ENCODE data around the gene SEL1L2.

Gene SEL1L2

GRCh38 chr20:13930281-13930680 lies 60.1 kb downstream of the SEL1L2 start:
- DNase-seq (ENCODE audit: extremely low read depth in 1 of 2, low read depth in 1 of 2), result no peak

GRCh38 chr20:13929836-13930235 lies 60.6 kb downstream of the SEL1L2 start:
- DNase-seq (ENCODE audit: extremely low read depth in 1 of 2, low read depth in 1 of 2), result no peak

GRCh38 chr20:13928901-13929300 lies 61.5 kb downstream of the SEL1L2 start:
- no peak for DNase-seq (ENCODE audit: extremely low read depth in 1 of 2, low read depth in 1 of 2)

- no peak for DNase-seq (ENCODE audit: extremely low read depth in 1 of 2, low read depth in 1 of 2)
Observed at GRCh38 chr20:13927171-13927570, 63.2 kb downstream of the SEL1L2 start.

- no peak for DNase-seq (ENCODE audit: extremely low read depth in 1 of 2, low read depth in 1 of 2)
Observed at GRCh38 chr20:13922241-13922640, 68.2 kb downstream of the SEL1L2 start.

- DNase-seq (ENCODE audit: extremely low read depth in 1 of 2, low read depth in 1 of 2), result no peak
Observed at GRCh38 chr20:13915284-13915683, 75.1 kb downstream of the SEL1L2 start.

- no peak for DNase-seq (ENCODE audit: extremely low read depth in 1 of 2, low read depth in 1 of 2)
Observed at GRCh38 chr20:13913572-13913971, 76.8 kb downstream of the SEL1L2 start.

- no peak for DNase-seq (ENCODE audit: extremely low read depth in 1 of 2, low read depth in 1 of 2)
Observed at GRCh38 chr20:13913131-13913530, 77.3 kb downstream of the SEL1L2 start.

- DNase-seq (ENCODE audit: extremely low read depth in 1 of 2, low read depth in 1 of 2), result no peak
Observed at GRCh38 chr20:13910492-13910891, 79.9 kb downstream of the SEL1L2 start.

- no peak for DNase-seq (ENCODE audit: extremely low read depth in 1 of 2, low read depth in 1 of 2)
Observed at GRCh38 chr20:13909067-13909466, 81.3 kb downstream of the SEL1L2 start.

GRCh38 chr20:13904766-13905165 lies 85.6 kb downstream of the SEL1L2 start:
- no peak for DNase-seq (ENCODE audit: extremely low read depth in 1 of 2, low read depth in 1 of 2)

GRCh38 chr20:13900496-13900895 lies 89.9 kb downstream of the SEL1L2 start:
- no peak for DNase-seq (ENCODE audit: extremely low read depth in 1 of 2, low read depth in 1 of 2)

- DNase-seq (ENCODE audit: extremely low read depth in 1 of 2, low read depth in 1 of 2), result no peak
Observed at GRCh38 chr20:13898012-13898612, 92.3 kb downstream of the SEL1L2 start.

- DNase-seq (ENCODE audit: extremely low read depth in 1 of 2, low read depth in 1 of 2), result no peak
Observed at GRCh38 chr20:13891575-13891974, 98.8 kb downstream of the SEL1L2 start.

- DNase-seq (ENCODE audit: extremely low read depth in 1 of 2, low read depth in 1 of 2), result no peak
Observed at GRCh38 chr20:13884803-13885202, 105.6 kb downstream of the SEL1L2 start.

GRCh38 chr20:13883425-13883824 lies 107.0 kb downstream of the SEL1L2 start:
- no peak for DNase-seq (ENCODE audit: extremely low read depth in 1 of 2, low read depth in 1 of 2)

- no peak for DNase-seq (ENCODE audit: extremely low read depth in 1 of 2, low read depth in 1 of 2)
Observed at GRCh38 chr20:13878566-13878965, 111.8 kb downstream of the SEL1L2 start.

- no peak for DNase-seq (ENCODE audit: extremely low read depth in 1 of 2, low read depth in 1 of 2)
Observed at GRCh38 chr20:13877793-13878192, 112.6 kb downstream of the SEL1L2 start.

- no peak for DNase-seq (ENCODE audit: extremely low read depth in 1 of 2, low read depth in 1 of 2)
Observed at GRCh38 chr20:13875265-13875811, 115.1 kb downstream of the SEL1L2 start.

GRCh38 chr20:13874394-13875157 lies 115.8 kb downstream of the SEL1L2 start:
- no peak for DNase-seq (ENCODE audit: extremely low read depth in 1 of 2, low read depth in 1 of 2)

- DNase-seq (ENCODE audit: extremely low read depth in 1 of 2, low read depth in 1 of 2), result no peak
Observed at GRCh38 chr20:13873831-13874230, 116.6 kb downstream of the SEL1L2 start.

- DNase-seq (ENCODE audit: extremely low read depth in 1 of 2, low read depth in 1 of 2), result no peak
Observed at GRCh38 chr20:13870170-13870748, 120.2 kb downstream of the SEL1L2 start.
